ENCODE results near the gene PRXL2A.

- TF ChIP-seq, protein P1, sequence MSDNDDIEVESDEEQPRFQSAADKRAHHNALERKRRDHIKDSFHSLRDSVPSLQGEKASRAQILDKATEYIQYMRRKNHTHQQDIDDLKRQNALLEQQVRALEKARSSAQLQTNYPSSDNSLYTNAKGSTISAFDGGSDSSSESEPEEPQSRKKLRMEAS (IDR thresholded peaks at IDR 0.05; ENCODE audit: low read depth, low read length): no peak
- TF ChIP-seq CTCF (IDR thresholded peaks at IDR 0.05 in 2 of 3, conservative IDR thresholded peaks at IDR 0.05 in 1 of 3; ENCODE audit: control insufficient read depth in 2 of 3, extremely low read depth in 1 of 3, insufficient read depth in 1 of 3, low read depth in 3 of 3, low read length in 3 of 3): peak; percentile 11 to 15 (median 14); a peak in 2 of 6 replicates
These were observed 50.9 kb downstream of the PRXL2A start for GRCh38 chr10:80459047-80459865.

Data from GM12878 (cell line).